ENCODE measurements around the gene CORO1C. TPM values are rescaled to one million over a fixed set of nuclear protein-coding genes. Genes with fewer than 3 reads are reported as not detected.

The CORO1C gene
- total and polyA plus RNA-seq, 9 of the 15 experiments (the other 6 are each of a cell fraction or from before 2014, with no cell fraction given) = 55.2 to 280 (median 150) TPM

- TF ChIP-seq MYNN (IDR thresholded peaks at IDR 0.05) (peak; percentile 57; the same call in 1 of the 2 replicates), MYNN (CRISPR knock-in tag; IDR thresholded peaks at IDR 0.05) (no peak), MECOM (CRISPR knock-in tag; IDR thresholded peaks at IDR 0.05) (0 out of 2 replicates have a peak, but pooled peaks have one; percentile 31), HCFC1 (IDR thresholded peaks at IDR 0.05; ENCODE audit: low read depth, low read length) (peak; percentile 26; the same call in 1 of the 2 replicates), CBX5 (IDR thresholded peaks at IDR 0.05; ENCODE audit: borderline replicate concordance, low read depth) (no peak), CCNT2 (IDR thresholded peaks at IDR 0.05; ENCODE audit: borderline replicate concordance, extremely low read depth, insufficient read length, low read depth, low read length) (no peak), FOXJ3 (CRISPR knock-in tag; IDR thresholded peaks at IDR 0.05) (no peak), MNT (conservative IDR thresholded peaks at IDR 0.05) (peak; percentile 39 to 65; a peak in 2 of 4 replicates), AFF1 (IDR thresholded peaks at IDR 0.05; ENCODE audit: low read depth in 1 of 2, partially characterized antibody in 2 of 2) (peak in 1 of 2 experiments; percentile 71), CHD4 (IDR thresholded peaks at IDR 0.05; ENCODE audit: insufficient read depth, insufficient replicate concordance, low read depth, low read length, poor library complexity, severe bottlenecking) (no peak), MAFK (IDR thresholded peaks at IDR 0.05; ENCODE audit: low read length) (peak; percentile 16; the same call in 1 of the 2 replicates), ZFX (CRISPR knock-in tag; IDR thresholded peaks at IDR 0.05) (peak; percentile 92), SMARCA5 (IDR thresholded peaks at IDR 0.05) (no peak), KDM4B (IDR thresholded peaks at IDR 0.05; ENCODE audit: borderline replicate concordance in 2 of 2, low read depth in 1 of 2) (0 out of 4 replicates have a peak, but pooled peaks of 1 of the 2 experiments have one; percentile 50), ID3 (CRISPR knock-in tag; IDR thresholded peaks at IDR 0.05) (no peak), ID3 (tag; IDR thresholded peaks at IDR 0.05) (peak; percentile 47; the same call in 1 of the 2 replicates), NR2F6 (CRISPR knock-in tag; IDR thresholded peaks at IDR 0.05) (no peak), EWSR1 (IDR thresholded peaks at IDR 0.05; ENCODE audit: borderline replicate concordance, low read depth, partially characterized antibody) (no peak)
These were observed 101.4 kb downstream of the CORO1C start (continued) for GRCh38 chr12:108629824-108630476.
